ENCODE data around the gene MAN2A2. TPM values are rescaled to one million over a fixed set of nuclear protein-coding genes. Genes with fewer than 3 reads are reported as not detected.
A peak's percentile ranks its signal among the peaks of the same experiment; 100 is the strongest.
"Not testable (repeated sequence)": the region's sequence is repeated elsewhere in the genome, so short reads cannot be mapped to it uniquely, and the experiment has no call there.

MAN2A2 gene
- total RNA-seq, 1 donor from 2014 or later: 94.0 TPM

- no peak overlapping the region for H3K4me3 ChIP-seq
- H3K36me3 ChIP-seq: peaks cover 86% of the 10 kb centered on the region
- ATAC-seq (no peak), DNase-seq (no peak)
- intact Hi-C loops (cut with DNase I): no loop called here
- no peak overlapping the region for H3K27ac ChIP-seq
- peaks cover 3% of the 10 kb centered on the region for H3K4me1 ChIP-seq
- no peak for TF ChIP-seq CTCF (IDR thresholded peaks at IDR 0.05)
- H3K9me3 ChIP-seq: no peaks in the 10 kb centered on the region
- no peaks in the 10 kb centered on the region for H3K27me3 ChIP-seq
These were observed 15.7 kb downstream of the MAN2A2 start for GRCh38 chr15:90918835-90919234.

GRCh38 chr15:90921887-90922286 lies 18.8 kb downstream of the MAN2A2 start:
- Histone ChIP-seq H3K9me3 (no peaks in the 10 kb centered on the region), H3K4me1 (no peaks in the 10 kb centered on the region), H3K4me3 (no peak overlapping the region), H3K27ac (no peak overlapping the region), H3K36me3 (peaks cover 57% of the 10 kb centered on the region), H3K27me3 (no peaks in the 10 kb centered on the region)
- TF ChIP-seq CTCF (IDR thresholded peaks at IDR 0.05): no peak
- no peak for DNase-seq
- no peak for ATAC-seq
- intact Hi-C loops (cut with DNase I): no loop called here

- DNase-seq; H3K27ac ChIP-seq; H3K27me3 ChIP-seq; H3K4me3 ChIP-seq; ATAC-seq; H3K4me1 ChIP-seq; H3K9me3 ChIP-seq; intact Hi-C loops (cut with DNase I): not testable (repeated sequence)
- peaks cover 48% of the 10 kb centered on the region for H3K36me3 ChIP-seq
These were observed 19.7 kb downstream of the MAN2A2 start for GRCh38 chr15:90922712-90923322.

- ATAC-seq: no peak
- no peak overlapping the region for H3K27ac ChIP-seq
- TF ChIP-seq CTCF (IDR thresholded peaks at IDR 0.05): no peak
These were observed 21.3 kb downstream of the MAN2A2 start for GRCh38 chr15:90924375-90924774.

GRCh38 chr15:90926766-90927165 lies 23.7 kb downstream of the MAN2A2 start:
- ATAC-seq; H3K4me3 ChIP-seq; intact Hi-C loops (cut with DNase I); H3K27me3 ChIP-seq; H3K27ac ChIP-seq; H3K9me3 ChIP-seq; DNase-seq; H3K36me3 ChIP-seq: not testable (repeated sequence)
- peaks cover 20% of the 10 kb centered on the region for H3K4me1 ChIP-seq

More at GRCh38 chr15:90924375-90924774, 21.3 kb downstream of the MAN2A2 start:
- Histone ChIP-seq H3K4me3 (no peak overlapping the region), H3K9me3 (no peaks in the 10 kb centered on the region), H3K36me3 (peaks cover 32% of the 10 kb centered on the region), H3K27me3 (no peaks in the 10 kb centered on the region), H3K4me1 (peaks cover 5% of the 10 kb centered on the region)
- intact Hi-C loops (cut with DNase I): no loop called here
- DNase-seq: no peak

GRCh38 chr15:90928106-90928505 lies 25.0 kb downstream of the MAN2A2 start:
- H3K36me3 ChIP-seq; H3K4me3 ChIP-seq; intact Hi-C loops (cut with DNase I); ATAC-seq; H3K9me3 ChIP-seq; DNase-seq; H3K27me3 ChIP-seq; H3K27ac ChIP-seq: not testable (repeated sequence)
- peaks cover 30% of the 10 kb centered on the region for H3K4me1 ChIP-seq

GRCh38 chr15:90929246-90930019 lies 26.3 kb downstream of the MAN2A2 start:
- H3K9me3 ChIP-seq: no peaks in the 10 kb centered on the region
- intact Hi-C loops (cut with DNase I): no loop called here
- ATAC-seq (no peak), DNase-seq (no peak)
- no peaks in the 10 kb centered on the region for H3K36me3 ChIP-seq
- peak overlapping the region; percentile 70 for H3K4me3 ChIP-seq
- H3K27ac ChIP-seq: peak overlapping the region; percentile 97
- no peaks in the 10 kb centered on the region for H3K27me3 ChIP-seq
- peaks cover 37% of the 10 kb centered on the region for H3K4me1 ChIP-seq
- TF ChIP-seq CTCF (IDR thresholded peaks at IDR 0.05): no peak

Data from upper lobe of right lung (tissue), 1 donor.